DMS 273 (cell line): ENCODE results near the gene CELF2.

Experiments used
- DNase-seq: peaks from one replicate; lab custom pipeline; 2025; ENCODE audit not compliant: unreplicated experiment; lab: John Stamatoyannopoulos, UW

The CELF2 gene

GRCh38 chr10:11150879-11151415 lies 133.3 kb downstream of the CELF2 start:
- DNase-seq: no peak

DNA sequence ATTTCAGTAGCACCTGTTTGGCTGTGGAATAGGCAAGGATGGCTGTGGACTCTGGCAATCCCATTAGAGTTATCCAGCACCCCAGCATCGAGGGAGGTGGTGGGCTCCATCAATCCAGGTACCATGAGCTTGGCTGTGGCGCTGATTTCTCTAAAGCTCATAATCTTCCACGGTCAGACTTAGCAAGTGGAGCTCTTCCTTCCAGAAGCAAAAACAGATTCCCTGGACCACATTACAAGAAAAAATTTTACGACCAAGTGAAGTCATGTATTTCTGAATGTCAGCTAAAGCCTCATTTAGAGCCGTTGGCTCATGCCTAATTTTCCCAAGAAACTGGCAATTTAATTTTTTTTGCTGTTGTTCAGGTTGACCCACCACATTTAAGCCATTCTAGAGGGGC lies 135.1 kb downstream of the CELF2 start:
- no peak for DNase-seq

DNA sequence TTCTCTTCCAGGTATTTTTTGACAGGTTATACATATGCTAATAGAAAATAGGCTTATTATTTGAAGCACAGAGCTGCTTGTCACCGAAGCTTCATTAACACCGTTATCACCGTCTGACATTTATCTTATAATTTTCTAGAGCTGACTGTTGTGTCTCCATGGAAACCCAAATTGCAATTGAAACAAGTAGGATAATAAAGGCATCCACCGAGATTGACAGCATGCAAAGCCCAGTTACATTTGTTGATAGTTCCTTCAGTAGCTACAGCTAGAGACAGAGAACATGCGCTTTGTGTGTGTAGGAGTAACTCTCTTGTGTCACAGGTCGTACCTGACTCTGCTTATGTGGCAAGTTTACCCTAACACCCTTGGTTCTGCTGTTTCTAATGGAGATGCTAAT lies 135.6 kb downstream of the CELF2 start:
- no peak for DNase-seq

DNA sequence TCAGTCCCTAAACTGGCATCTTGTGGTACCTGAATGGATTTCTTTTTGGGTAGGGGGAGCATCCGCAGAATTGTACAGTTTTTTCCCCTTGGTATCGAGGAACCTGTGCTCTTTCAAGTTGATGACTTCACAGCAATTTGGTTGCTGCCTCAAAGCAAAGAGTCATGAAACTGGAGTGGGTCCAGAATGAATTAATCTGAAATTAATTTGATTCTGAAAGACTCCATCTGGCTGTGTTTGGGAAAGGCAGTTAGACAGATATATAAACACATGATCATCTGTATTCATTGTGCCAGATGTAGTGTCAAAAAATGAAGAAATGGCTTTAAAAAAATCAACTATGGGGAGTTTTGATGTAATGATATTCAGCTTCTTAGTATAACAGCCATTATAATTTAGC lies 136.1 kb downstream of the CELF2 start:
- DNase-seq: peak; percentile 73

- DNase-seq: peak; percentile 6
Measured at GRCh38 chr10:11154333-11154732, 136.7 kb downstream of the CELF2 start.

- no peak for DNase-seq
Measured at GRCh38 chr10:11154849-11155498, 137.3 kb downstream of the CELF2 start.

GRCh38 chr10:11156480-11156879 lies 138.8 kb downstream of the CELF2 start:
- DNase-seq: no peak

- no peak for DNase-seq
Measured at GRCh38 chr10:11157292-11158076, 139.8 kb downstream of the CELF2 start.

DNA sequence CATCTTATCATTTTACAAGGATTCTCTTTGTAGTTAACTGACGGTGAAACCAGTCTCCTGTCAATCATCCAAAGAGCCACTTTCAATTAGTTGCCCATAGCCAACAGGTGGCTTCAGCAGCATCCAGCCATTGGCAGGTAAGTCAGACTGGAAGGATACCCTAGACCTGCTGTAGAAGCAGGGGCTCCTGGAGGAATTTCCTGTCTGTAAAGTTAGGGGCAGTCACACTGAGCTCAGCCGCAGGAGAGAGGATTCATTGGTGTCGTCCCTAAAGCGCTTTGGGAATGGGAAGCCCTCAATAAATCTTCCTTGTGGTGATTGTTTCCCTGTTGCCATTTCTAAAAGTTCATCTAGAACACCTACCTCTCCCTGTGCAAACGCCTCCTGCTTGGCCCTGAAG lies 140.4 kb downstream of the CELF2 start:
- DNase-seq: no peak

GRCh38 chr10:11159543-11160215 lies 142.0 kb downstream of the CELF2 start:
- no peak for DNase-seq

- peak; percentile 64 for DNase-seq
Measured at GRCh38 chr10:11161096-11161495, 143.4 kb downstream of the CELF2 start.

GRCh38 chr10:11161910-11162309 lies 144.2 kb downstream of the CELF2 start:
- DNase-seq: no peak

DNA sequence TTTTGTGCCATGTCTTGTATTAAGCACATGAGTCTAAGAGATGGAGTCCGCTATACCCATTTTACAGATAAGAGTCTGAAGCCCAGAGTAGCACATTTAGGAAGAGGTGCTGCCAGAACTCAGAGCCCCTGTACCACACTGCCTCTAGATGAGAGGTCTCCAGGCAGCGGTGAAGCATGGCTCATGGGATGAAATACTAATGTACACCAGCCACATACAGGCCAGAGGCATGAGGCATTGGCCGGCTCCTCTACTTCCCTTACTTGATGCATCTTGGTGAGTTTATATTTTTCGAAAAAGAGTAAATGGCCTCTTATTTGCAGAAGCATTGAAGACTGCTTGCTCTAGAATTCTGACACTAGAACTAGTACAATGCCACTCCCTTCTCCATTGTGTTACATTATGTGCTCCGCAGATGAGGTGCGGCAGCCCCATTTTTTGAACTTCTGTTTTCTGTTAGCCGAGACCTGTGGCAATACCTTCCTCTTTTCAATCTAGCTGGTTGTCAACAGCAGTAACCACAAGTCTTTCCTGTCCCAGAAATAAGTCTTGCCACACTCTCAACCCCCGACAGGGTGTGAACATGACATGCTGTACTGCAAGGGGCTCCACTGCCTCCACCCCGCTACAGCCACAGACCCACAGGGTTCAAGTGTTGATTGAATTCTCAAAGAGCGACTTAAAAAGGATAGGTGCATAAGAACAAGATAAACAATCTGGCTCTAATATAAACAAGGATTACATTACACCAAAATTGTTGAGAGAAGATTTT lies 145.3 kb downstream of the CELF2 start:
- no peak for DNase-seq

GRCh38 chr10:11163780-11164550 lies 146.3 kb downstream of the CELF2 start:
- no peak for DNase-seq

DNA sequence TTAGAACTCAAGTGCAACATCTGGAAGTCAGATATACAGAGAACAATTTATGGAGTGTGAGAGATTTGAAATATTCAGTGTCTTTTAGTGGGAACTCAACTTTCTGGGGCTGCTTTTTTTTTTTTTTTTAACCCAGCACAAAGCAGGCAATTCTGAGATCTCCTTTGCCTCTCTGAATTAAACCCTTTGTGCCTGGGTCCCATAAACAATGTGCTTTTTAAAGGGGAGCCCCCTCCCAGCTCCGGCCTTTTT lies 146.8 kb downstream of the CELF2 start:
- DNase-seq: no peak

- peak; percentile 78 for DNase-seq
Measured at GRCh38 chr10:11164803-11165590, 147.3 kb downstream of the CELF2 start.

GRCh38 chr10:11165591-11166543 lies 148.2 kb downstream of the CELF2 start:
- peak; percentile 66 for DNase-seq

DNA sequence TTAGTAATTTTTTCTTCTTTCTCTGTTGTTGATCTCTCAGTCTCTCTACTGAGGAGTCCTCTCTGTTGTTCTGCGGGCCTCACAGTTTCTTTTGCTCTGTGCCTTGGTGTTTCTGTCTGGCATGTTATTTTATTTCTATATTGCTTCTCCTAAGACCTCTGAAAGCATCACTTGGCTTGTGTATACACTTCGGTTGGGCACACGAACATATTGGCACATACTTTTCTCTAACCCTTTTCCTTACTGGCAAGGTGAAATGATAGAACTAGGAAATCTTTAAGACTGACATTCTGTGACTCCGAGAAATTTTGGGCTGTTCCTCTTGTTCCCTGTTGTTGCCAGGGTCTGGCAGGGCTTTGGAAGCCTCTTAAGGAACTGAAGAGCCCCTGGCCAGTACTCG lies 148.9 kb downstream of the CELF2 start:
- DNase-seq: no peak
